WERI-Rb-1 (cell line): Measurements from ENCODE around the gene ITPRIPL2.

ENCODE experiments used
- DNase-seq: peaks from one replicate; pipeline ENCODE4 v3.0.0-alpha.2; 2020
- H3K27ac ChIP-seq: fragments of 250-450 bp; sonication (Bioruptor Pico); 2 replicates; pipeline ENCODE4 v1.5.1; 2020; ENCODE audit warnings: mild to moderate bottlenecking, moderate library complexity
- H3K27me3 ChIP-seq: fragments of 250-450 bp; sonication (Bioruptor Pico); 2 replicates; pipeline ENCODE4 v1.5.1; 2021; ENCODE audit warnings: mild to moderate bottlenecking, low read depth, moderate library complexity; ENCODE audit not compliant: insufficient read depth, severe bottlenecking
- H3K36me3 ChIP-seq: fragments of 250-450 bp; sonication (Bioruptor Pico); 2 replicates; pipeline ENCODE4 v1.5.1; 2020; ENCODE audit warnings: mild to moderate bottlenecking, moderate library complexity
- H3K4me3 ChIP-seq: 2 replicates; pipeline ENCODE4 v1.5.1; 2011; ENCODE audit warnings: low read depth, mild to moderate bottlenecking, control low read depth, low read length
- H3K9me3 ChIP-seq: fragments of 250-450 bp; sonication (Bioruptor Pico); 2 replicates; pipeline ENCODE4 v1.5.1; 2021; ENCODE audit warnings: mild to moderate bottlenecking, moderate library complexity; ENCODE audit not compliant: severe bottlenecking
- TF ChIP-seq, protein P1 (sequence below): IDR thresholded peaks from 2 replicates; pipeline ENCODE4 v1.5.1; 2011; ENCODE audit warnings: low read depth, mild to moderate bottlenecking, control low read depth, inconsistent platforms, low read length

ITPRIPL2 gene

DNA sequence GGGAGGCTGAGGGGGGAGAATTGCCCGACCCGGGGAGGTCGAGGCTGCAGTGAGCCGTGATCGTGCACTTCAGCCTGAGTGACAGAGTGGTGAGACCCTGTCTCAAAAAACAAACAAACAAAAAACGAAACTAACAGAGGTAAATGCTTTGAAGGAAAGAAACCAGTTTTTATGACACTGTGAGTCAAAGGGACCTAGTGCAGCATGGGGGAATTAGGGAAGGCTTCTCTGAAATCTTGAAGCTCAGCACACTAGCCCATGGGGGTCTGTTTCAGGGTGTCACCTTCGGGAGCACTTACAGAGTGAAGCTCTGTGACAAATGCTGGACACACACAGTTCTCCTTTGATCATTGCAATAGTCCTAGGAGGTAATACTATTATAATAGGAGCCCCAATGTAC, 16.6 kb downstream of the ITPRIPL2 start:
- DNase-seq = no peak
- Histone ChIP-seq H3K9me3 (peaks cover 5% of the 10 kb centered on the region), H3K4me3 (no peak overlapping the region), H3K36me3 (no peaks in the 10 kb centered on the region; the same call in 1 of the 2 replicates), H3K27ac (peak overlapping the region; percentile 84), H3K27me3 (no peaks in the 10 kb centered on the region)
- TF ChIP-seq, protein P1, sequence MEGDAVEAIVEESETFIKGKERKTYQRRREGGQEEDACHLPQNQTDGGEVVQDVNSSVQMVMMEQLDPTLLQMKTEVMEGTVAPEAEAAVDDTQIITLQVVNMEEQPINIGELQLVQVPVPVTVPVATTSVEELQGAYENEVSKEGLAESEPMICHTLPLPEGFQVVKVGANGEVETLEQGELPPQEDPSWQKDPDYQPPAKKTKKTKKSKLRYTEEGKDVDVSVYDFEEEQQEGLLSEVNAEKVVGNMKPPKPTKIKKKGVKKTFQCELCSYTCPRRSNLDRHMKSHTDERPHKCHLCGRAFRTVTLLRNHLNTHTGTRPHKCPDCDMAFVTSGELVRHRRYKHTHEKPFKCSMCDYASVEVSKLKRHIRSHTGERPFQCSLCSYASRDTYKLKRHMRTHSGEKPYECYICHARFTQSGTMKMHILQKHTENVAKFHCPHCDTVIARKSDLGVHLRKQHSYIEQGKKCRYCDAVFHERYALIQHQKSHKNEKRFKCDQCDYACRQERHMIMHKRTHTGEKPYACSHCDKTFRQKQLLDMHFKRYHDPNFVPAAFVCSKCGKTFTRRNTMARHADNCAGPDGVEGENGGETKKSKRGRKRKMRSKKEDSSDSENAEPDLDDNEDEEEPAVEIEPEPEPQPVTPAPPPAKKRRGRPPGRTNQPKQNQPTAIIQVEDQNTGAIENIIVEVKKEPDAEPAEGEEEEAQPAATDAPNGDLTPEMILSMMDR = no peak

DNA sequence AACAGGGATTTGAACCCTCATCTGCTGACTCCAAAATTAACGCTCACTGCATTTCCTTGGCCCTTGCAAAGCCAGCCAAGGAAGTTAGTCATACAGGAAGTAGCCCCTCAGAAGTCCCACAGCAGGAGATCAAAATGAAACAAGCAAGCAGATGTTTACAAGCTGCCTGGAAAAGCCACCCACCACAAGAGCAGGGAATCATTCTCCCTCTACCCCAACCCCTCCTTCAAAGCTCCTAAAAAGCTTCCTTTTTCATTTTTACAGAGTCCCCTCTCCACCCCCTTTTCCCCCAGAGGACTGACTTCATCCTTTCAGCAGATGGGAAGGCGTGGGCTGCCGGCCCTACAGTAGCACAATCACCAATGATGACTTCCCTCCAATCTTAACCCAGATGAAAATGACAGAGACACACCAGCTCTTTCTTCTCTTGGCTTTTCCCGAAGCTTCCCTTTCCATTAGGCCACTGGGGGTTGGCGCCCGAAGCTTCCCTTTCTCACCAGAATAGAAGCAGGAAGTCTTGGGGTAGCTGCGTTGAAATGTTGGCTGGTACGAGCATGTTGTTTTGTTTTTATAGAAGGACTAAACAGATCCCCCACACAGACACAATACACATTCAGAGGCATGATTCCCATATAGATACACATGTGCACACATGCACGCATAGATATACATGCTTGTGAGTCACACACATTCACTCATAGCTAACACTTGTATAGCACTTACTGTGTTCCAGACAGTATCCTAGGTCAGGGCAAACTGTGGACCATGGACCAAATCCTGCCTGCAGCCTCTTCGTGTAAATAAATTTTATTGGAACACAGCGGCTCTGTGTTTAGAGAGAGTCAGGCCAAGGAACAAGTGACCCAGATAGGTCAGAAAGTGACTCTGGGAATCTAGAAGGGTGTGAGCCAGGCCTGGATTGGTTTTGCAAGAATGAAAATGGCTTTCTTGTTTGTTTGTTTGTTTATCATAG, 17.4 kb downstream of the ITPRIPL2 start:
- no peak overlapping the region for H3K4me3 ChIP-seq
- no peaks in the 10 kb centered on the region; the same call in 1 of the 2 replicates for H3K36me3 ChIP-seq
- peak overlapping the region; percentile 84 for H3K27ac ChIP-seq
- H3K9me3 ChIP-seq = peaks cover 5% of the 10 kb centered on the region
- DNase-seq = peak; percentile 55
- TF ChIP-seq, protein P1 = no peak
- no peaks in the 10 kb centered on the region for H3K27me3 ChIP-seq

DNA sequence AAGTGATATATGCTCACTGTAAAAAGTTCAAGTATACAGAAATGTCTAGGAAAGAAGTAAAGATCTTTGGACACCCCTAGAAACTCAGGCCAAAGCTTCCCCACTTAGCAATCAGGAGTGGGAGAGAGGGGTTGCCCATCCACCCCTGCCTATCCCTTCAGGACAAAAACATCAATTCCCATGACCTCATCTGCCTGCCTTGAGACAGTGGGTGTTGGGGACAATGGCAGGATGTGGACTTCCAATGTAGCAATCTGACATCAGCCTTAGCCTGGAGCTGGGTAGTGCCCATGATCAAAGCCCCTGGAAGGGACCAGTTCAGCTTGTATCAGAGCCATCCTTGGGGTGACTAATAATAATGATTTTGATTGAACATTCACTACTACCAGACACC, 18.1 kb downstream of the ITPRIPL2 start:
- no peak for DNase-seq
- H3K36me3 ChIP-seq = no peaks in the 10 kb centered on the region; the same call in 1 of the 2 replicates
- H3K27ac ChIP-seq = peak overlapping the region; percentile 84
- H3K27me3 ChIP-seq = no peaks in the 10 kb centered on the region
- H3K9me3 ChIP-seq = no peaks in the 10 kb centered on the region
- TF ChIP-seq, protein P1 = no peak
- H3K4me3 ChIP-seq = no peak overlapping the region

DNA sequence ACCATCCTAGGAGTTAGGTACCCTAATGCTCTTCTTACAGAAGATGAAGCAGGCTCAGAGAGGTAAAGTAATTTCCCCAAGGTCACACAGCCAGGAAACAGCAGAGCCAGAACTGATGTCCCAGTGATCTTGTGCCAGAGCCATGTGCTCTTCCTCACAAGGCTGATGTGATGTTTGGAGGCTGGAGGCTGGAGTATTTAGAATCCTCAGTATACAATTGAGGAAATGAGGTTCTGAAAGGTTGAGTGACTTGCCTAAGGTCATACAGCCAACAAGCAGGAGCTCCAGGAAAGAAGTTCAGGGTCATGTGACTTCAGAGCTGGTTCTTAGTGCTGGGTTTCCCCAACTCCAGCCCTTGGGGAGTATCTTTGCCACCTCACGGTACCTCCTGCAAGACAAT, 18.5 kb downstream of the ITPRIPL2 start:
- TF ChIP-seq, protein P1 = no peak
- H3K27me3 ChIP-seq = no peaks in the 10 kb centered on the region
- no peaks in the 10 kb centered on the region for H3K9me3 ChIP-seq
- peak overlapping the region; percentile 84 for H3K27ac ChIP-seq
- no peaks in the 10 kb centered on the region; the same call in 1 of the 2 replicates for H3K36me3 ChIP-seq
- H3K4me3 ChIP-seq = no peak overlapping the region
- DNase-seq = no peak

DNA sequence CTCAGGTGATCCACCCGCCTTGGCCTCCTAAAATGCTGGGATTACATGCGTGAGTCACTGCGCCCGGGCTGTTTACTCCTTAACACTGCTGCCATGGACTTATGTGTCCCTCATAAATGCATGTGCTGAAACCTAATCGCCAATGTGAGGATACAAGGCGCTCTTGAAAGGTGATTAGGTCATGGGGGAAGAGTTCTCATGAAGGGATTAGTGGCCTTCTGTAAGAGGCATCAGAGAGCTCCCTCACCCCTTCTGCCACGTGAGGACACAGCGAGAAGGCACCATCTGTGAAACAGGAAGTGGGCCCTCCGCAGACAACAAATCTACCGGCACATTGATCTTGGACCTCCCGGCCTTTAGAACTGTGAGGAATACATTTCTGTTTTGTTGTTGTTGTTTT, 19.1 kb downstream of the ITPRIPL2 start:
- Histone ChIP-seq H3K27me3 (no peaks in the 10 kb centered on the region), H3K27ac (peak overlapping the region; percentile 84), H3K4me3 (peak overlapping the region; percentile 2; the same call in 1 of the 2 replicates), H3K9me3 (no peaks in the 10 kb centered on the region), H3K36me3 (no peaks in the 10 kb centered on the region; the same call in 1 of the 2 replicates)
- DNase-seq = peak; percentile 95
- TF ChIP-seq, protein P1 = no peak
